GM23248 (cell line): ENCODE results near the gene PIP4K2A.

ENCODE experiments used
- EZH2 ChIP-seq: fragments of 200-600 bp; sonication (generic); IDR thresholded peaks from 2 replicates; pipeline ENCODE4 v1.6.1; 2018; ENCODE audit warnings: antibody characterized with exemption, mild to moderate bottlenecking; ENCODE audit not compliant: insufficient read depth, poor library complexity, severe bottlenecking
- EZH2phosphoT487 ChIP-seq: fragments of 200-600 bp; sonication (generic); IDR thresholded peaks from 2 replicates; pipeline ENCODE4 v1.6.1; 2018; ENCODE audit warnings: antibody characterized with exemption, moderate library complexity, mild to moderate bottlenecking, low read depth; ENCODE audit not compliant: insufficient read depth

- no peak for TF ChIP-seq EZH2
- no peak for TF ChIP-seq EZH2phosphoT487
These were observed 161.4 kb downstream of the PIP4K2A start for GRCh38 chr10:22552888-22553378.
